Activated CD8-positive, alpha-beta T cell treated with anti-CD3 and anti-CD28 coated beads for 36 hours (primary cell): ENCODE data around the gene PCBD1. TPM values are rescaled to one million over a fixed set of nuclear protein-coding genes. Genes with fewer than 3 reads are reported as not detected.

Experiments
- ATAC-seq: fragments of 200-7000 bp; cut with Tn5 transposase; one replicate; pipeline ENCODE4 v1.10.0; 2021; ENCODE audit warnings: mild to moderate bottlenecking, moderate library complexity
- CTCF ChIA-PET: fragments of 350-600 bp; sonication (Branson Sonifier 250); formaldehyde crosslinking; loops from one replicate; lab custom pipeline; 2021; ENCODE audit warnings: antibody characterized with exemption; lab: Charles Lee
- POLR2A ChIA-PET: fragments of 350-600 bp; sonication (Branson Sonifier 250); formaldehyde crosslinking; loops from one replicate; lab custom pipeline; 2021; ENCODE audit warnings: antibody characterized with exemption; lab: Charles Lee
- DNase-seq: peaks from one replicate; pipeline ENCODE4 v3.0.0-alpha.2; 2020
- H3K27ac Mint-ChIP-seq: one replicate; pipeline ENCODE4 v1.8.0; 2021; ENCODE audit warnings: mild to moderate bottlenecking, mixed read lengths
- H3K27me3 Mint-ChIP-seq: one replicate; pipeline ENCODE4 v1.8.0; 2021; ENCODE audit warnings: mixed read lengths
- H3K36me3 Mint-ChIP-seq: one replicate; pipeline ENCODE4 v1.8.0; 2021; ENCODE audit warnings: low read depth, mixed read lengths
- H3K4me1 Mint-ChIP-seq: one replicate; pipeline ENCODE4 v1.8.0; 2021; ENCODE audit warnings: low read depth, mixed read lengths
- H3K4me3 Mint-ChIP-seq: one replicate; pipeline ENCODE4 v1.8.0; 2021; ENCODE audit warnings: mild to moderate bottlenecking, moderate library complexity, mixed read lengths
- H3K9me3 Mint-ChIP-seq: one replicate; pipeline ENCODE4 v1.8.0; 2021; ENCODE audit warnings: mixed read lengths
- intact Hi-C: fragments of 100-400 bp; cut with micrococcal nuclease; formaldehyde crosslinking; loops from one replicate; pipeline ENCODE4 v1.10.0; 2022
- total RNA-seq, 2 experiments: library from RNA; stranded (reverse); gene quantifications; one replicate each; pipeline ENCODE4 v1.2.3, GENCODE V29; 2021
- TF ChIP-seq, protein P1 (sequence below): fragments of 200-600 bp; IDR thresholded peaks from one replicate; pipeline ENCODE4 v1.8.0; 2022; ENCODE audit warnings: antibody characterized with exemption, mild to moderate bottlenecking

The PCBD1 gene
- total RNA-seq, 2 experiments from 2014 or later, result 40.0 to 41.5 TPM

DNA sequence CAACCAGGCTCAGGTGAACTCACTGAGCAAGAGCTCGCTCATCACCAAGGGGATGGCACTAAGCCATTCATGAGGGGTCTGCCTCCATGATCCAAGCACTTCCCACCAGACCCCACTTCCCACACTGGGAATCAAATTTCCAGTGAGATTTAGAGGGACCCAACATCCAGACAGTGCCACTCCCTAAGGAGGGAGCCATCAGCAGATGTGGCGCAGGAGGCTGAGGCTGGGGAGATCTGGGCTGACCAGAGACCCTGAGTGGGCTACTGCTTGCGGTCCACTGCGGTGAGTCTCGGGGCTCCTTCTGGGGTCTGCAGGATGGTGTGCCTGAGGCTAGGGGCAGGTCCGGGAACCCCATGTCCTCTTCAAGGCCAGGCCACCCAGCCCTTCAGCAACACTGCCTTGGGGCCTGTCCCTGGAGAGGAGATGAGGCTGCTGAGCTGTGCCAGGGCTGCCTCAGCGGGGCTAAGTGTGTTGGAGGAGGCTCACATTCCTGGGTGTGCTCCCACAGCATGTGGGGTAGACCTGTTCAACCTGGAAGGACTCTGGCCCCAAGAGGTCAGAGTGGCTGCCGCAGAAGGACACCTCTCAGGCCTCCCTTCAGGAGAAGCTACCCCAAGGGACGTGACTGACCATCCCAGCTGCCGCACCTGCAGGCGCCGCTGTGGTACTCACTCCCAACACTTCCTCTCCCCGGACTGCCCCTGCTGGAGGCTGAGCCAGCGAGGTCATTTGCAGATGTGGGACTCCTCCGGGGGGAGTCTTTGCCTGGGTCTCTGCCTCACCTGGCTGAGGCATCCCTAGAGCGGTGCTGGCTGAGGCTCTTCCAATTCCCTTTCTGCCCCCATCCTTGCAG, 22.3 kb upstream of the PCBD1 start:
- intact Hi-C loops, result no loop called here
- TF ChIP-seq, protein P1, sequence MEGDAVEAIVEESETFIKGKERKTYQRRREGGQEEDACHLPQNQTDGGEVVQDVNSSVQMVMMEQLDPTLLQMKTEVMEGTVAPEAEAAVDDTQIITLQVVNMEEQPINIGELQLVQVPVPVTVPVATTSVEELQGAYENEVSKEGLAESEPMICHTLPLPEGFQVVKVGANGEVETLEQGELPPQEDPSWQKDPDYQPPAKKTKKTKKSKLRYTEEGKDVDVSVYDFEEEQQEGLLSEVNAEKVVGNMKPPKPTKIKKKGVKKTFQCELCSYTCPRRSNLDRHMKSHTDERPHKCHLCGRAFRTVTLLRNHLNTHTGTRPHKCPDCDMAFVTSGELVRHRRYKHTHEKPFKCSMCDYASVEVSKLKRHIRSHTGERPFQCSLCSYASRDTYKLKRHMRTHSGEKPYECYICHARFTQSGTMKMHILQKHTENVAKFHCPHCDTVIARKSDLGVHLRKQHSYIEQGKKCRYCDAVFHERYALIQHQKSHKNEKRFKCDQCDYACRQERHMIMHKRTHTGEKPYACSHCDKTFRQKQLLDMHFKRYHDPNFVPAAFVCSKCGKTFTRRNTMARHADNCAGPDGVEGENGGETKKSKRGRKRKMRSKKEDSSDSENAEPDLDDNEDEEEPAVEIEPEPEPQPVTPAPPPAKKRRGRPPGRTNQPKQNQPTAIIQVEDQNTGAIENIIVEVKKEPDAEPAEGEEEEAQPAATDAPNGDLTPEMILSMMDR, result no peak
- Mint-ChIP-seq H3K27me3 (peaks cover 2% of the 10 kb centered on the region), H3K9me3 (peaks cover 2% of the 10 kb centered on the region), H3K4me1 (no peaks in the 10 kb centered on the region), H3K4me3 (no peak overlapping the region), H3K27ac (no peak overlapping the region), H3K36me3 (no peaks in the 10 kb centered on the region)
- no peak for ATAC-seq
- no peak for DNase-seq
- POLR2A ChIA-PET, result no interaction called here
- CTCF ChIA-PET, result interaction anchor here (1.1 kb wide), 1 partner anchor 14 kb away, joined by 3 read pairs; no protein-coding TSS in a partner anchor

DNA sequence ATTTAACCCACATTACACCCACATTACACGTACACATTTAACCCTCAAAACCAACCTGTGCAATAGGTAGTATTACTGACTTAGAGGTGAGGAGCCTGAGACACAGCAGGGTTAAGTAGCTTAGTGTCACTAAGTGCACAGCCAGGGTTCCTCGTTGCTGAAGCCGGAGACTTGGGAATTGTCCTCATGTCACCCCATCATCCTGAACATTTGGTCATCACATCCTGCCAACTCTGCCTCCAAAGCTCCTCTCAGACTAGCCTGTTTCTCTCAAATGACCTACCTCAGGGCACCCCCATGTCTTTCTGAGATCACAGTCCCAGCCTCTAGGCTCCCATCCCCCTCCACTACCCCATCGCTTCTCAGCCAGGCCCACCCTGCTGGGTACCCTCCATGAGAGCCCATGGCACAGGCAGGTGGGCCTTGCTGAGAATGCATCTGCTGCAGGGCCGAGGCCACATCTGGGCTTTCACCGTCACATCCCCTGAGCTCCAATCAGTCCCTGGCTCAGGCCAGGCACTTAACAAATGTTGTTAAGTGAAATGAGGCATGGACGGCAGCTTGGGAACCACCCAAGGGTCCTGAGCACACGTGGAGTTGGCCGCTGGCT, 21.1 kb upstream of the PCBD1 start:
- no peaks in the 10 kb centered on the region for H3K4me1 Mint-ChIP-seq
- TF ChIP-seq, protein P1, result no peak
- POLR2A ChIA-PET, result no interaction called here
- H3K27ac Mint-ChIP-seq, result no peak overlapping the region
- no peaks in the 10 kb centered on the region for H3K27me3 Mint-ChIP-seq
- CTCF ChIA-PET, result interaction anchor here (1.0 kb wide), 1 partner anchor 358 kb away, joined by 3 read pairs; no protein-coding TSS in a partner anchor
- intact Hi-C loops, result loop anchor here (5.0 kb wide), 1 partner anchor 378 kb away; no protein-coding TSS in a partner anchor
- no peak overlapping the region for H3K4me3 Mint-ChIP-seq
- no peak for DNase-seq
- no peaks in the 10 kb centered on the region for H3K36me3 Mint-ChIP-seq
- ATAC-seq, result no peak
- H3K9me3 Mint-ChIP-seq, result peaks cover 2% of the 10 kb centered on the region

DNA sequence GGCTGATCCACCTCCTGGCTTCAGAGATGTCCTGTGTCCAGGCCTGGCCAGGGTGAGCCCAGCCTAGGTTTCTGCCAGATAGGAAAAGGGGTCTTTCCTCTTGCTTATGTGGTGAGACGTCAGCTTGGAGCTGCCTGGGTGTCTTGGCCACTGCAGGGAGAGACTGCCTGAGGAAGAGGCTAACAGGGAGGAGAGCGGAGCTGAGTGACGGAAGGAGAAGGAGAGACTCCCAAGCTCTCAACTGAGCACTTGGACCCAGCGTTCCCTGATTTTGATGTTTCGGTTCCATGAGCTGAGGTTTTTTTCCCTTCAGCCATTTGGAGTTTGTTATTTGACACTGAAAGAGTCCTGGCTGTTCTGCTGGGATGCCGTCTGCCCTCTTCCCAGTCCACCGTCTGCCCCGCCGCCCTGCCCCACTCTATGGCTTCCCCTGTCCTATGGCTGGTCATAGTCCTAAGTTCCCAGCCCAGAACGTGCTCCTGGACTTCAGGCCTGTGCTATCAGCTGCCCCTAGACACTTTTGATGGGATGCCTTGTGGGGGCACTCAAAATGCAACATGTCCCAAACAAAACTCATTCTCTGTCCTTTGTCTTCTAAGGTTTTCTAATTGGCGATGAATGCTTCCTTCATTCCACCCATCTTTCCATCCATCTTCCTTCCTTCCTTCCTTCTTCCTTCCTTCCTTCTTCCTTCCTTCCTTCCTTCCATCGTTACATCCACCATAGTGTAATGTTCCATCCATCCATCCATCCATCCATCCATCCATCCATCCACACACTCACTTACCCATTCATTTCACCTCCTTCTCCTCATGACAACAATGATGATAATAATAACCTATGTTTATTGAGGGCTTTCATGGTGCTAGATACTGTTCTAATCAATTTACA, 20.3 kb upstream of the PCBD1 start:
- CTCF ChIA-PET, result no interaction called here

DNA sequence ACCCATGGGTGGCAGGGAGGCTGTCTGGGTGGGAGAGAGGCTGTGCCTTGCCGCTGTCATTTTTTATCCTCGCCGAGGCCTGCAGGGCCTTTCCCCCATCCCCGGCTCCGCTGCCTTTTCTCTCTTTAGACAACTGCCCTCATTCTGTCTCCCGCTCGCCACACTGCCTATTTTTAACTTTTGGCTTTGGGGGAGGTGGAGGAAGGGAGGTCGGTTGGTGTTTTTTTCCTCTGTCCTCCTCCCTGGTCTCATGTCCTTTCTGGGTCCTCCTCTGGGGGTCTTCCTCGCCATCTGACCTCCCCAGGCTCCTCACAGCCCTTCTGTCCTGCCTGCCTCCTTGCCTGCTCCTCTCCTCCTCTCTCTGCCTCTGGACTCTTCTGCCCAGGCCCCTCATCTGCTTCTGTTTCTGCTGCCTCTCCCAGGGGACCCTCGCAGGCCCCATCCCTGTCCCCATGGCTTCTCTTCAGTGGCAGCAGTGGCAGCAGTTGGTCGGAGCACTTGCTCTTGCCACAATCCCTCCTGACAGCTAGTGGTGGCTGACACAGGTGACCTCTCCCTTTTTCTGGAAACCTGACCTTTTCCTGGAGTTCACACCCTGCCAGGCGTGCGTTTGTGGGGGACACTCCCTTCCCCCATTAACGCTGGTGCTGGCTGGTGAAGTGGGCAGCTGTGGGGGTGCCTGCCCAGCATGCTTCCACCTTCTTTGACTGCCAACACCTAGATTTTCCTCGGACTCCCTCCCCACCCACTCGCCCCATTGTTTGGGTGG, 19.5 kb upstream of the PCBD1 start:
- H3K4me1 Mint-ChIP-seq, result no peaks in the 10 kb centered on the region
- no peaks in the 10 kb centered on the region for H3K27me3 Mint-ChIP-seq
- intact Hi-C loops, result loop anchor here (5.0 kb wide), 1 partner anchor 379 kb away; no protein-coding TSS in a partner anchor
- TF ChIP-seq, protein P1, result no peak
- H3K9me3 Mint-ChIP-seq, result peaks cover 2% of the 10 kb centered on the region
- no peak overlapping the region for H3K4me3 Mint-ChIP-seq
- CTCF ChIA-PET, result no interaction called here
- no peaks in the 10 kb centered on the region for H3K36me3 Mint-ChIP-seq
- no peak overlapping the region for H3K27ac Mint-ChIP-seq
- ATAC-seq (no peak), DNase-seq (no peak)
- POLR2A ChIA-PET, result no interaction called here

More for the DNA sequence above, 20.3 kb upstream of the PCBD1 start:
- H3K4me3 Mint-ChIP-seq, result no peak overlapping the region
- H3K4me1 Mint-ChIP-seq, result no peaks in the 10 kb centered on the region
- H3K9me3 Mint-ChIP-seq, result peaks cover 2% of the 10 kb centered on the region
- no peak for ATAC-seq
- no peak overlapping the region for H3K27ac Mint-ChIP-seq
- intact Hi-C loops, result loop anchor here (5.0 kb wide), 1 partner anchor 379 kb away; no protein-coding TSS in a partner anchor
- POLR2A ChIA-PET, result no interaction called here
- H3K36me3 Mint-ChIP-seq, result no peaks in the 10 kb centered on the region
- H3K27me3 Mint-ChIP-seq, result no peaks in the 10 kb centered on the region
- no peak for DNase-seq
- TF ChIP-seq, protein P1, result no peak
